Hepatocyte (in vitro differentiated cells): ENCODE data around the gene NINJ1.

Source experiments
- EZH2 ChIP-seq: fragments of 200-600 bp; sonication (generic); IDR thresholded peaks from 2 replicates; pipeline ENCODE4 v1.6.1; 2016; ENCODE audit warnings: antibody characterized with exemption, mild to moderate bottlenecking, borderline replicate concordance
- TF ChIP-seq, protein P1 (sequence below): fragments of 200-600 bp; sonication (generic); IDR thresholded peaks from 2 replicates; pipeline ENCODE4 v1.5.1; 2016; ENCODE audit warnings: antibody characterized with exemption, mild to moderate bottlenecking; ENCODE audit not compliant: poor library complexity

DNA sequence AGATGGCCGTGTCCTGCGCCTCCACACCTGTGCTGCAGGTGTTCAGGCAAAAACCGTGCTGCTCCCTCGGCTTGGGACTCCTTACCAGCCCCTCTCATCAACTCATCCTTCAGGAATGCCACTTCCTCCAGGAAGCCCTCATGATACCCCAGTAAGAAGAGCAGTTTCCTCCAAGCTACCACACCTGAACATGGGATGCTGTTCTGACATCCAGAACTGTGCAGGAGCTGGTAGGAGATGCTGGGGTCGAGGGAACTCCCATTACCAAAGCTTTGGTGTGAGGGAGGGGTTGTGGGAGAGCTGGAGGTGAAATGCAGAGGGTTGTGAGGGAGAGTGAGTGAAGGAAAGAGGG, 19.1 kb downstream of the NINJ1 start:
- TF ChIP-seq, protein P1, sequence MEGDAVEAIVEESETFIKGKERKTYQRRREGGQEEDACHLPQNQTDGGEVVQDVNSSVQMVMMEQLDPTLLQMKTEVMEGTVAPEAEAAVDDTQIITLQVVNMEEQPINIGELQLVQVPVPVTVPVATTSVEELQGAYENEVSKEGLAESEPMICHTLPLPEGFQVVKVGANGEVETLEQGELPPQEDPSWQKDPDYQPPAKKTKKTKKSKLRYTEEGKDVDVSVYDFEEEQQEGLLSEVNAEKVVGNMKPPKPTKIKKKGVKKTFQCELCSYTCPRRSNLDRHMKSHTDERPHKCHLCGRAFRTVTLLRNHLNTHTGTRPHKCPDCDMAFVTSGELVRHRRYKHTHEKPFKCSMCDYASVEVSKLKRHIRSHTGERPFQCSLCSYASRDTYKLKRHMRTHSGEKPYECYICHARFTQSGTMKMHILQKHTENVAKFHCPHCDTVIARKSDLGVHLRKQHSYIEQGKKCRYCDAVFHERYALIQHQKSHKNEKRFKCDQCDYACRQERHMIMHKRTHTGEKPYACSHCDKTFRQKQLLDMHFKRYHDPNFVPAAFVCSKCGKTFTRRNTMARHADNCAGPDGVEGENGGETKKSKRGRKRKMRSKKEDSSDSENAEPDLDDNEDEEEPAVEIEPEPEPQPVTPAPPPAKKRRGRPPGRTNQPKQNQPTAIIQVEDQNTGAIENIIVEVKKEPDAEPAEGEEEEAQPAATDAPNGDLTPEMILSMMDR = no peak
- no peak for TF ChIP-seq EZH2
